ENCODE results near the gene TMSB4Y. TPM values are rescaled to one million over a fixed set of nuclear protein-coding genes. Genes with fewer than 3 reads are reported as not detected.

TMSB4Y gene
- 0.65 TPM for total RNA-seq
- long read RNA-seq = 0 reads

- ATAC-seq = peak; percentile 93
- peak; percentile 89 for DNase-seq (ENCODE audit: missing footprints)
- intact Hi-C loops (cut with DNase I) = loop anchor here (5.0 kb wide), 1 partner anchor 226 kb away; no protein-coding TSS in a partner anchor
Measured at GRCh38 chrY:13703568-13703968, at the start of gene TMSB4Y. Gene TMSB4Y (plus strand): TSS chrY:13703899.

- ATAC-seq (no peak), DNase-seq (ENCODE audit: missing footprints) (no peak)
- intact Hi-C loops (cut with DNase I) = no loop called here
Measured at GRCh38 chrY:13664162-13664561, 39.5 kb upstream of the TMSB4Y start.

GRCh38 chrY:13671122-13671521 is 32.6 kb upstream of the TMSB4Y start:
- DNase-seq (ENCODE audit: missing footprints) (no peak), ATAC-seq (no peak)
- intact Hi-C loops (cut with DNase I) = no loop called here

GRCh38 chrY:13702276-13702675 is 1.4 kb upstream of the TMSB4Y start:
- DNase-seq (ENCODE audit: missing footprints) (no peak), ATAC-seq (no peak)
- intact Hi-C loops (cut with DNase I) = loop anchor here (5.0 kb wide), 1 partner anchor 225 kb away; no protein-coding TSS in a partner anchor

GRCh38 chrY:13704121-13704930 is 627 bp downstream of the TMSB4Y start:
- ATAC-seq (peak; percentile 64), DNase-seq (ENCODE audit: missing footprints) (no peak)
- intact Hi-C loops (cut with DNase I) = loop anchor here (5.0 kb wide), 1 partner anchor 227 kb away; no protein-coding TSS in a partner anchor

- intact Hi-C loops (cut with DNase I) = no loop called here
- DNase-seq (ENCODE audit: missing footprints) (no peak), ATAC-seq (no peak)
Measured at GRCh38 chrY:13705197-13705596, 1.5 kb downstream of the TMSB4Y start.

GRCh38 chrY:13708038-13708437 is 4.3 kb downstream of the TMSB4Y start:
- intact Hi-C loops (cut with DNase I) = no loop called here
- no peak for ATAC-seq
- DNase-seq (ENCODE audit: missing footprints) = no peak

GRCh38 chrY:13718996-13719395 is 15.3 kb downstream of the TMSB4Y start:
- ATAC-seq (no peak), DNase-seq (ENCODE audit: missing footprints) (no peak)
- intact Hi-C loops (cut with DNase I) = no loop called here

GRCh38 chrY:13729517-13729916 is 25.8 kb downstream of the TMSB4Y start:
- ATAC-seq (no peak), DNase-seq (ENCODE audit: missing footprints) (no peak)
- intact Hi-C loops (cut with DNase I) = no loop called here

GRCh38 chrY:13738618-13739017 is 34.9 kb downstream of the TMSB4Y start:
- intact Hi-C loops (cut with DNase I) = no loop called here
- no peak for DNase-seq (ENCODE audit: missing footprints)
- ATAC-seq = no peak

GRCh38 chrY:13751289-13752071 is 47.8 kb downstream of the TMSB4Y start:
- intact Hi-C loops (cut with DNase I) = no loop called here
- DNase-seq (ENCODE audit: missing footprints) (peak; percentile 68), ATAC-seq (peak; percentile 44)

GRCh38 chrY:13754661-13755060 is 51.0 kb downstream of the TMSB4Y start:
- DNase-seq (ENCODE audit: missing footprints) (no peak), ATAC-seq (no peak)
- intact Hi-C loops (cut with DNase I) = no loop called here

Other genes starting within 250 kb of the TMSB4Y start
- gene UTY, start 223.9 kb upstream of the TMSB4Y start, total RNA-seq = 8.8 TPM

All from Right ventricle myocardium inferior (tissue), 1 donor.